ENCODE results near the gene GPM6B.

Gene GPM6B

DNA sequence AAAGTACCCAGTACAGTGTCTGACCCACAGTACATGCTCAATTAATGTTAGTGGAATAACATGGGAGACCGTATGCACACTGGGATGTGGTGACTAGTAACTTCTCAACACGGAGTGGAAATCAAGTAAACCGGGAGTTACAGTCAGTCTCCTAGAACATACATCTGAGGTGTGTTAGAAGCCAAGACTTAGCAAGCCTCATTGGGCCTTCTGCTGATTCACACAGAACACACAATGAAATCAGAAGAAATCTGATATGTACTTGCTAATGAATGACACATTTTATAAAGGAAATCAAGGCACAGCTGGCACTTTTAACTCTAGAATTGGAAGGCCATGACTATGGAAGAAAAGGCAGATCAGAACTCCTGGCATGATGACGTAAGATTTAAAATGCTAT, 95.5 kb downstream of the GPM6B start:
- no peak for DNase-seq
